Hematopoietic multipotent progenitor cell treated with erythropoietin and hydrocortisone succinate and interleukin-3 and kit ligand, for 4 days (in vitro differentiated cells): Measurements from ENCODE around the gene PACSIN2.

Experiments
- DNase-seq: peaks from one replicate; pipeline ENCODE4 v3.0.0-alpha.2; 2015

The PACSIN2 gene

DNA sequence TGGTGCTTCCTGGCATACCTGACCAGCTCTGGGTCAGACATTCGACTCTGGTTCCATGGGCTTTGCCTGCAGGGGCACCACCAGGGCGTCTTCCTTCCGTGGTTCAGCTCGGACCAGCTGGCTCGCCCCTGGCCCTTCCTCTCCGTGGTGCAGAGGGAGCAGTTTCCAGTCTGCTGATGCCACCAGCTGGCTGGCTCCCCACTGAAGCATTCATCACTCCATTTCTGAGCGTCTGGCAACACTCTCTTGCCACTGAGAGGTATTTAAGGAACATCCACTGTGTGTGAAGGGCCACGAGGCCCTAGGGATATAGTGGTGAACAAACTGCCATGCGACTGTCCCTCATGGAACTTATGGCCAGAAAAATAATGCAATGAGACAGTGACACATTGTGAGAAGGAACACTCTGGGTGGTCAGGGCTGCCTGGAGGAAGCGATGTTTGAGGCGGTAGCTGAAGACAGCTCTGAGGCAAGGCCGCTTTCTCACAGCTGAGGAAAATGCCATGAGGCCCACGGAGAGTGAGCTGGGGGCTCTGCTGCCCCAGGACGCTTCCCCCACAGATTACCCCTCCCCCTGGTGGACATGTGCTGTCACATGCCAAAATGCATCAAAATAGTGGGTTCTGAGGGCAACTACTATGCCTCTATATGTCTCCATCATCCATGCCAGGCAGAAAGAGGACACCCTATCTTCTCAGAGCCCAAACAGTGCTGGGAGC is 113.0 kb downstream of the PACSIN2 start:
- DNase-seq, result peak; percentile 56

DNA sequence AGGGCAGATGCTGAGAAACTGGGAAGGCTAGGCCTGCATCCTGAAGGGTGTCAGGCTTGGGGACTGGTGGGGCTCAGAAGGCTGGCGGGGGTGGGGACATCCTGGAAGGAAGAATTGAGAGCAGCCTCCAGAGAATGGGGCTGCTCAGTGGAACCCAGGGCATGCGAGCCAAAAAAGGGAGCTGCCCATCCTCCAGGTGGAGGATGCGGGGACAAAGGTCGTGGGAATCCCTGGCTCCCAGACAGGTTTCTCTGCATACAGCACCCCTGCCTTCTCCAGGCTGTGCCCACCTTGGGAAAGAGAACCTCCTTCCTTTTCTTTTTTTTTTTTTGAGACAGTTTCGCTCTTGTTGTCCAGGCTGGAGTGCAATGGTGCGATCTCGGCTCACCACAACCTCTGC is 117.0 kb downstream of the PACSIN2 start:
- DNase-seq, result no peak

DNA sequence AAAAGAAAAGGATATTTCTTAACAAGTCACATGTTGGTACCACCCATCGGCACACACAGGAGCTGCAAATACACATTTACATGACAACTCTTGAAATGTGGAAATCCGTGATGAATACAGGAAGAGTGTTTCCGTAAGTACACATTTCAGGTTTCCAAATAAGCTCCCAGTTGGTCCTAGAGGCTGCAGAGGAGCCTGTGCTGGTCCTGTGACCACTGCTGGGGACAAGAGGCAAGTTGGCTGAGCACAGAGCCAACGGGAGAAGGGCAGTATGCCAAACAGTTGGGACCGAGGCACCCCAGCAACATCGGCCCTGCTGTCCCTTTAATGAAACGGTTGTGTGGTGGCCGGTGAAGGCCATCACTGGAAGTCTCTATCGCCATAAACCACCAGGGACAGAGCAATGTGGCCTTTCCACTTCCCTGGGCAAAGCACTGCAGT is 119.4 kb downstream of the PACSIN2 start:
- DNase-seq, result no peak

DNA sequence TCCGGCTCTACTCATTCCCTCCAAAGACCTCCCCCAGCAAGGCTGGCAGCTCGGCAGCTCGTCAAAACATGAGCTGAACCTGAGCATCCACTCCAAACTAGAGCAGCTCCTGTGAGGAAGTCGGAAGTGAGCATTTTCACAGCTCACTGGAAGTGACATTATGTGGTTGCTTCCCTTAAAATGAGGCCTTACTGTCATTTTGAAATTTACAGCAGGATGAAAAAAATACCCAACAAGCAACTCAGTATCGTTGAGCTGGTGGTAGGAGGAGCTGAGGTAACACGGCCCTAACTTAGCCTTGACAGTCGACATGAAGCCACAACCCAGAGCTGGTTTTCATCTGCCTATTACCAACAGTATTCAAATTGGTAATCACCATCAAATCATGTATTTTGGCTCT is 119.9 kb downstream of the PACSIN2 start:
- peak; percentile 69 for DNase-seq

DNA sequence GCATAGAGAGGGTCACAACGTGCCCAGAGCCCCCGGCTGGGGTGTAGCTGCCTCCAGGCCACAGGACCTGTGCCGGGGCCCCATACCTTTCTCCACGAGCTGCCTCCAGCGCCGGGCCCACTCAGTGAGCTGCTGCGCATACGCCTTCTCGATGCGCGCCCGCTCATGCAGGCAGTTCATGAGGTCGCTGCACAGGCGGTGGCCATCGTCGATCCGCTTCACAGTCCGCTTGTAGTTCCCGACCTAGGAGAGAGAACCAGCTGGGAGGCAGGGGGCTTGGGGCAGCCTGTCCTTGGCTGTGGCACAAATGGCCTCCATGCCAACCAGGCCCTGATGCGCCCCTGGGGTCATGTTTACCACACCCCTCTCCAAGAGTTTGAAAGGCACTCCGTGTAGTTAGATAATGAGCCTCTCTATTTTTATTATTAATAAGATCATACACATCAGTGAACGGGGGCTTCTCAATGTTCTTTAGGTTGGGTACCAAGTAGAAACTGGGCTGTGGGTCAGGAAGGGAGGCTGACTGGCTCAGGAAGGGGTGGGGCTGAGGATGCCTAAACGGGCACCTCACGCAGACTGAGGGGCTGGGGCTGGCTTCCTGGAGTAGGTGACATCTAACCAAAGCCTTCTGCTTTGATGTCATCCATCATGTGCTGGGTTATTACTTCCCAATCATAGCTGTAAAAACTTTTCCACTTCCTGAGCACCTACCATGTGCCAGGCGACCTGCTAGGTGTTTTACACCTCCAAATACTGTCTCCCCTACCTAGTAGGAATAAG is 121.4 kb downstream of the PACSIN2 start:
- DNase-seq, result no peak

DNA sequence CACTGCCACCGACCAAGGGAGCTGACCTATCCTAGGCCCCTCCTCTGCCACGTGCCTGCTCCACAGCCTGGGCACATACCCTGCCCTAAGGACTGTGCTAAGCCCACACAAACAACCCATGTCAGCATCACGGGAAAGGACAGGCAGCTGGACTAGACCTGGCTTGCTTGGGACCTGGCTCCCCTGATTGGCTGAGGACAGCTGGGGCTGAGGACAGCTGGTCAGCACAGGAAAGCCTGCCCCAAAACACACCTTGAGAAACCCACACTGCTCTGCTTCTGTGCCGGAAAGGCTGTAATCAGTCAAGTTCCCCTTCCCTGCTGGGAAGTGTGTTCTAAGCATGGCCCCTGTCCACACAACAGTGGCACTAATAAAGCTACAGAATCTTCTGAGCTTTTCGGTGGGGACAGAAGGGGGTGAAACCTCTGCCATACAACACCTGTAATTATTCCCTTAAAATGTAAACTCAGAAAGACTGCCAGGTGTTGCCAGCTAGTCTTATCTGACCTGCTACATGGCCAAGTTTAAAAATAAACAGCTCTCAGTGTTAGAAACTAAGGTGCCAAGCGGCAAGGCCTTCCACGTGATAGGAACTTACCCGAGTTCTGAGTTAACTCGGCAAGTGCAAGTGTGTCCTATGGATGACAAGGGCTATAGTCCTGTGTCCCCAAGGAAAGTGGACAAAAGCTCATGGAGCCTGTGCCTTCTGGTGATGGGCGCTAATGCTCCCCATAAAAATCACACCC is 122.2 kb downstream of the PACSIN2 start:
- peak; percentile 52 for DNase-seq

DNA sequence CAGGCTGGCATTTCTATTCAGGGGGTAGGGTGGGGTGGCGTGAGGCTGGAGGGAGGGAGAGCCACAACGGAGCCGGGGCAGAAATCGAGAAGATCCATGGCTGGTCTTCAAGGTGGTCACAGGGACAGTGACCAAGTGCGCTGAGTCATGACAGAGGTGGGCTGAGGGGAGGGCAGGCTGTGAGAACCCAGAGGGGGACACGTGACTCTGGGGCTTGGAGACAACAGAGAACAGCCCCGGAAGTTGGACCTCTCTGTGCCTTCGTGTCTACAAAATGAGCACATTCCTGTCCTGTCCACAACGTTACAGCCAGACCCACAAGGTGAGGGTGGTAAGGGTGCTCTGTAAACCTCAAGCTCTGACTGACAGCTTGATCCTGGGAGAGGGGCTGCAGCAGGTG is 122.8 kb downstream of the PACSIN2 start:
- no peak for DNase-seq

DNA sequence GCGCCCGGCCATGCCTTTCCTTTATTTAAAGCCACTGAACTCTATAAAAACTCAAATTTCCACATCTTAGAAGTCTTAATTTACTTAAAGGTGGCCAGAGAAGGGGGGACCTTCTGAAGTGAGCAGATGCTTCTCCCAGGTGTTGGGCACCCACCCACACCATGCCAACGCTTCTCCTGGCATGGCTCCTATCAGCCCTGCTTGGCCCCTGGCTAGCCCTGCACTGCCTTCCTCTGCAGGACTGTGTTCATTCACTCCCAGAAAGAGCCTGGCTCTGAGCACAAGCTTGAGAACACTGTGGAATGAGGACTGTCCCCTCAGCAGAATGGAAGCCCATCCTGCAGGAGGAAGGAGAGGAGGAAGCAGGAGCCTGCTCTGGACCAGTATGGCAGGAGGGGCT is 123.3 kb downstream of the PACSIN2 start:
- no peak for DNase-seq

DNA sequence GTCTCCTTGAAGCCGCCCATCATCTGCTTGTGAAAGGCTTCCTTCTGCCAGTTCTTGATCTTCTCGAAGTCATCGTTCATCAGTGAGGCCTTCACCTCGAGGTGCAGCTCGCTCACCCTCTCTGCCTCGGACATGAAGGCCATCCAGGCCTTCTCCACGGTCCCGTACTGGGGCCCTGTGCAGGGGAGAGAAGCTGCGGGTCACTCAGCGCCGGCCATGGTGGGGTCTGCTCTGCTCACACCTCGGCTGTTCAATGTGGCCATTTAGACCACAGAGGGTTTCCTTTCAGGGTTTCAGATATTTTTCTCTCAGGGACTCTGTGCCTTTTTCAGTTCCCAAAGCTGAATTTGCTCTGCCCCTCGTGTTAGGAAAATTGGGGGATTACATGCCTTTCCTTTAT is 123.9 kb downstream of the PACSIN2 start:
- DNase-seq, result no peak

DNA sequence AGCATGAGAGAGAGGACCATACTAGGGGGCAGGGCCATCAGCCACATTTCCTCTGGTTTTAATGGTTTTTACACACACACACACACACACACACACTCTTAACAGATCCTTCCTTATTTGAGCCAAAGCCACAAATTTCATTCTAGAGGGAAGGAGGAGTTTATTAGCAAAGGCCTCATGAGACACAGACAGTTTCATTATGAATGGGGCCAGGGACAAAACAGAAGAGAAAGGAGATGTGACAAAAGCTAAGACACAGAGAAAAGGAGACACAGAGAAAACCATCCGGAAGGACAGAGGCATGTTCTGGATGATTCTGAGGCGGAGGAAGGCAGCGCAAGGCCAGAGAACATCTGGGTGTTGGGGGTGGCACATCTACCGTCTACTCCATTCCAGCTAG is 125.6 kb downstream of the PACSIN2 start:
- DNase-seq, result peak; percentile 84

DNA sequence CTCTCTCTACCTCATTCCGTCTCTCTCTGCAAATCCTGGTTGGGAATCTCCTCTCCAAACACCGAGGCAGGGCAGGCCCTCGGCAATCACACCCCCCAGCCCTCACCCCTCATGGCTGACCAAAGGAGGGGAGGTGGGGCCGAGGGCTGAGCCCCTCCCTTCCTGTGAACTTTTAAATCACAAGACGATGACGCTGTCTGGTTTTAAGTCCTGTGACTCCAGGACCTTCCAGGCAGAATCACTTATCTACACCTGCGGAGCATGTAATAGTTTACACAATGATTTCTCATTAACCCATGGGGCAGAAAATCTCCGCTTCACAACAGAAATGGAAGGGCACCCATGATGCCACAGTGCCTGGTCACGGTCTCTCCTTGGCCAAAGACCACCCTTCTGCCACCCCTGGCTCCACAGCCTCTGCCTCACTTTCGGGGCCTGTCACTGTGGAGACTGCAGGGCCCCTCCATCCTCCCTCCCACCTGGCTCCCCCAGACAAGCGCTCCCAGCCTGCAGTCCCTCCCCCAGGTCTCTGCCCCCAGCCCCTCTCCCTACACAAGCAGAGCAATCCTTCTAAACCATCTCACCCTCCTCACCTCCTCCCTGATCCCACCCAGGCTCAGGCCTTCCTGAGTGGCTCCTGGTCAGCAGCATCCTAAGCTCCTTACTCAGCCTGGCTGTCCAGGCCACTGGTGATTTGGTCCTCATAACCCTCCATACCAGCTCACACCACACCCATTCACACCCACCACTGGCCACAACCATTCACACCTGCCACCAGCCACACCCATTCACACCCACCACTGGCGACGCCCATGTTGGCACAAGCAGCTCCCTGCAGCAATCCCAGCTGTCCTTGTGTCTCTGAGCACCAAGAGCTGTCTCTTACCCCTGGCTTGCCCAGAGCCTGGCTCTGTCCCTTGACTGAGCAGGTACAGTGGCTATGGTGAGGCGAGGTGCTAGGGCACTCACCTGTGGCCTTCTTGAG is 127.1 kb downstream of the PACSIN2 start:
- DNase-seq, result no peak

DNA sequence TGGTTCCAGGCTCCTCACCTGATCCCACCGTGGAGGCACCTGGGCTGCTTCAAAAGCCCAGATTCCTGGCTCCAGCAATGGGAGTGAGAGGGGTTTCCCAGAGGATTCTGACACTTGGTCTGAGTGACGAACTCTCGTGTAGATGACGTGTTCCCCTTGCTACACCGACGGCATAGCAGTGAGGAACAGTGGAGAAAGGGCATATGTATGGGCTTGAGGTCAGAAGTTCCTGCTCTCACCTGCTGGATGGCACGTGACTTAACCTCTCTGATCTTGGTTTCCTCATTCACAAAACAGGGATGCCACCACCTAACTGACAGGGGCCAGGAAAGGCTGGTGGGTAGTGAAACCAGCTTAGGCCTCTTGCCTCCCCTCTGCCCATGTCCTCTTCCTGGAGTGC is 127.8 kb downstream of the PACSIN2 start:
- no peak for DNase-seq

DNA sequence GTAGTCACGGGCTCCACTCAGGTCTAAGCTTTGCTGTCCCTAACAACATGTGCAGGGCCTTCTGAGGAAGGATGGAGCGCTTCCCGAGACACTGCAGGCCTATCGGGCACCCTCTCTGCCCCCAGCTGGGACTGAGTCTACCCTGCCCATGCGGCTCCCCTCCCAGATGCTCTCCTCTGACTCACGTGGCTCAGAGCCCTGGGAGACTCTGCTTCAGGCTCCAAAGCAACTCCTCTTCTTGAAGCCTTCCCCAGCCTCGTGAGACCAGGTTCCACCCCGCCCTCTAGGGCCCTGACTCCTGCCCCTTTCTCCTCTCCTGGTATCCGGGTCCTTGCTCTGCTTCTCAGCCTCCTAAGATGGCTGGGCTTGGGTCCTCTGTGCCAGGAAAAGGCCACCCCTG is 129.5 kb downstream of the PACSIN2 start:
- no peak for DNase-seq

DNA sequence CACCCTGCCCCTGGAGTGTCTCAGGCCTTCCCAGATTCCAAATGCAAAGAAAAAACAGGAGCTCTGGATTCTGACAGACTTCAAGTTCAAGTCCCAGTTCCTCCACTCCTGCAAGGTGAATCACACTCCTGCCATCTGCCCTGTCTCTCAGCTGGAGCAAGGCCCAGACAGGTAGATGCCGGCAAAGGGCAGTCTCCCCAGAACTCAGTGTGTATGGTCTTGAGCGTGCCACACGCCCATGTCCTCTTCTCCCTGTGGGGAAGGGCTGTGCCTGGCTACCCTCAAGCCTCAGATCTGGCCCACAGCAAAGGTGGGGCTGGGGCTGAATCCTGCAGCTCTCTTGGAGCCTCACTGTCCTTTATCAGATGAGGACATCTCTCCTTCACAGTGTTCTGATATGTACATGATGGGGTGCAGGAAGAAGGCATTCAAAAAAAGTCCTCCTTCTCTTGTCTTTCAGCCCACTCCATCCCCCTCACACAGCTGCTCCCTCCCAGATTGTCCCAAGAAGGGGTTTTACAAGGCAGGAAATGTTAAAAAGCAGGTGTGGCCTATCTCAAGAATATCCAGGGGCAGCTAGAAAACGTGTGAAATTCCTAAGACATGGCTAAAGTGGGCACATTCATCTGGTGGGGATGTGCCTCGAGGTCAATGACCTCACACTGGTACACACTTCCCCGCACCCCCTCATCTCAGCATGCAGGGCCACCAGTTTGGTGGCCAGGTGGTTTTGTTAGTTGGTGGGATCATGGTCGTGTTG is 130.2 kb downstream of the PACSIN2 start:
- DNase-seq, result no peak

DNA sequence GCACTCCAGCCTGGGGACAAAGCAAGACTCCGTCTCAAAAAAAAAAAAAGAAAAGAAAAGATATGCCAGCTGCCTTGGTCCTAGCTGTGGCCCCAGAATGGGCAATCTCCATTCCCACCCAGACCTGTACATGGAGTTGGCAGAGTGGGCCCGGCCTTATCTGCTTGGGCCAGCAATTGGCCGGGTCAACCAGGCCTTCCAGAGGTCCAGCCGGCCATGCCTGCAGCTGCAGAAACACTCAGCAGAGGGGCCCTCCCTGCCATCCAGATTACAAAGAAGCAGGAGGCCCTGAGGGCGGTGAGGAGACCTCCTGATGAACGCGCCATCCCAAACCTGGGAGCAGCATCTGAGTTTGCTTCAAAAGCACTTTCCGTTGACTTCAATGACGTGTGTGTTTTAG is 131.0 kb downstream of the PACSIN2 start:
- no peak for DNase-seq

DNA sequence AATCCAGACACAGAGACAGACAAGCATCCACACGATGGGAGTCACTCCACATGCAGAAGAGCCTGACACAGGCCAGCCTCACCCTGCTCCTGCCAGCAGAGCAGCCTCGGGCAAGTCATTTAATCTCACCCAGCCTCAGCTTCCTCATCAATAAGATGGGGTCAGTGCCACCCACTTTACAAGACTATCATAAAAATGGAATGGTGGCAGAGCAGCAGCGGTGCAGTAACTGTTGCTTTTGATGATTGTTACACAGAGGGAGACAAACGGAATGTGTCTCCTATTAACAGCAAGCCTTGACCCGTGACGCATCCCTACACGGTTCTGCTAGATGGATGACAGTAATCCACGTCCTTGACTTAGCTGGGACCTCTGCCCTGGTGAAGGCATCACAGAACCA is 131.8 kb downstream of the PACSIN2 start:
- DNase-seq, result no peak

DNA sequence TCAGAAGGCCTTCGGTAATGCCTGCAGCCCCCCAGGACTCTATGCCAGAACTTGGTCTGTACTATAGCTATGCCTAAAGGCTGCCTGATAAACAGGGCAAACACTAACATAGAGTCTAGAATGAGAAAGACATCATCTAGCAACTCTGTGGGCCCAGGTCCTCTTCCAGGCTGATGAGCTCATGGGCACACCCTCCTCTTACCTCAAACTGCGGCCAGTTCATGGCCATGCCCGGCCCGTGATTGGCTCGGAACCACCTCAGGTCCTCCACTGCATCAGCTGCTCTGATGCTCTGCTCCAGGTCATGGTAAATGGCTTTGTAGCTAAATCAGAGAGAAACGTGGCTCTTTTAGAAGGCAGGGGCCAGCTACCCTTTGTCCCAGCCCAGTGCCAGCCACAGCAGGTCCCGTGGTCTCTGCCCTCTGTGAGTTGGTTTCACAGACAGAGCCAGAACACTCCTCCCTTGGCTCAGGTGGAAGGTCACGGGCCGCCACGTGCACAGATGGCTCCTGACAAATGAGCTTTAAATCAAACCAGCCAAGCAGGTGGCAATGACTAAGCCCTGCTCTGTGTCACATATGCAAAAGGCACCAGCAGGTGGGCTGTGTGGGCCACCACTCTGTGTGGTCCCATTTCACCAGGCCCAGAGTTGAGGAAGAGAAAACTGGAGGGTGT is 132.8 kb downstream of the PACSIN2 start:
- DNase-seq, result no peak

DNA sequence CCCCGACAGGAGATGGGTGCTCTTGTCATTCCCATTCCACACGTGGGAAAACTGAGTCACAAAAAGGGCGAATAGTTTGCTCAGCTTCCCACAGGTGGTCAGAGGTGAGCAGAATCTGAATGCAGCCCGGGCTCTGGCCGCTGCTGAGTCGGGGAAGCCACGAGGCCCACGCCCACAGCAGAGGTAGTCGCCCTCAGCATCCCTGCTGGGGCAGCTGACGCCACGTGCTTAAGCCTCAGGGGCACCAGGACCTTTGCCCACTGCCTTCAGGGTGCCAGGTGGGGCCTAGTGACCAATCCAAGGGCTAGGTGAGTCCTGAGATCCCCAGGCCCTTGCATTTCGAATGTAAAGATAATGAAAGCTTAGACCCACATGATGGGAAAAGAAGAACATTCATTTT is 133.7 kb downstream of the PACSIN2 start:
- no peak for DNase-seq

DNA sequence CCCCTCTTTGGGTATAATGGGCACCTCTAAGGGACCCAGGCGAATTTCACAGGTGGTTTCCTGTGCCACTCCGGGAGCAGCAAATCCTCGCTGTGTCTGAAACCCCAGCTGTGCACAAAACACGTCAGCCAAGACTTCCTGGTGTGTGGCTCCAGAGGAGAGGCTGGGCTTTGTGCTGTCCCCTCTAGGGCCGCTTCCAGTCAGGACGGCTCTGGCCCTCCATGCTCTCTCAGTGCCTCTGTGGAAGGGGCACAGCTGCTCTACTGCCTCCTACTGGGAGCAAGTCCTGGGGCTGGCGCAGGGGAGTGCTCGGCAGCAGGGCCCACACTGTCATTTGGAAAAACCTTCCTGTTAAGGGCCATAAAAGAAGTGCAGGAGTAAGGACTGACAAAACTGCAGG is 134.1 kb downstream of the PACSIN2 start:
- DNase-seq, result no peak

DNA sequence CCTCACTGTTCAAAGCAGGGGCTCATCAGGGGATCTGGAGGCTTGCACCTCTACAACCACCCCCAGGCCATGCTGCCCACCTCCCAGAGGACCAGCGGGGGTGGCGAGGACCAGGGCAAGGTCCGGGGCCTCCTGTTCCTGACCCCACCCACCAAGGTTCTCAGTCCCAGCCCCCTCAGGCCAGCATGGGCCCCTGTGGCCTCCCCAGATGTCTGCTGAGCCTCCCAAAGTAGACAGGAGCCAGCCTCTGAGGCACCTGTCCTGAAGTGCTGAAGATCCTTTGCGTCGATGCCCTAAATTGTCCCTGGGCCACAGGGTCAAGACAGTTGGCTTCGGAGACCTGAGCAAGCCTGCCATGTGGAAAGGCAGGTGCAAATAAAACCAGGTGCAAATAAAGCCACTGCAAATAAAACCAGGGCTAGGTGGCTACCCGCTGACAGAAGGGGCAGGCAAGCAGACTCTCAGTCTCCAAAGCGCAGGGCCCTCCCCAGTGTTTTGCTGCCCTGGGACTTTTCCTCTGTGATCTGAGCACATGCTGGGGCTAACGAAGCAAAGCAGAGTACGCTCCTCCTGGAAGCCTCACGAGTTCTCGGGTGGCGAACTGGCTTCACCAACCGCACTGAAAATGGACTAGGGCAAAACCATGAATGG is 135.5 kb downstream of the PACSIN2 start:
- DNase-seq, result no peak
